GM19395 (cell line): ENCODE measurements around the gene CNTN4.
A peak's percentile ranks its signal among the peaks of the same experiment; 100 is the strongest.

Experiments
- ATAC-seq: cut with Tn5 transposase; IDR thresholded peaks from one replicate; pipeline ENCODE4 v1.9.1; 2021; ENCODE audit warnings: mild to moderate bottlenecking, moderate library complexity; ENCODE audit not compliant: unreplicated experiment

Gene CNTN4

DNA sequence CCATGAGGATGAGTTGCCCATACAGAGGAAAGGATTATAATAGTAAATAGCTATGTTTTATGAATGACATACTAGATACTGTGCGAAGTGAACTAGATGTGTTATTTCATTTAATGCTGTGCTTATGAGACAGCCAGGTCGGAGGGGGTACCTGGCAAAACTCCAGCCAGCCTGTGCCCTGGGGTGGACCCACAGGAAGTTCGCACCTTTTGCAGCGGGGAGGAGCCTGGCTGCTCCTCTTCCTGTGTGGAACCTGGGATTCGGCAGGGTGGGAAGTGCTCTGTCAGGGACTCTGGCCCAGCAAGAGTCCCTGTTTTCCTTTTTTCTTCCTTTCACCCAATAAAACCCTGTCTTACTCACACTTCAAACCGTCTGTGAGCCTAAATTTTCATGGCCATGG lies 559.3 kb downstream of the CNTN4 start:
- no peak for ATAC-seq

DNA sequence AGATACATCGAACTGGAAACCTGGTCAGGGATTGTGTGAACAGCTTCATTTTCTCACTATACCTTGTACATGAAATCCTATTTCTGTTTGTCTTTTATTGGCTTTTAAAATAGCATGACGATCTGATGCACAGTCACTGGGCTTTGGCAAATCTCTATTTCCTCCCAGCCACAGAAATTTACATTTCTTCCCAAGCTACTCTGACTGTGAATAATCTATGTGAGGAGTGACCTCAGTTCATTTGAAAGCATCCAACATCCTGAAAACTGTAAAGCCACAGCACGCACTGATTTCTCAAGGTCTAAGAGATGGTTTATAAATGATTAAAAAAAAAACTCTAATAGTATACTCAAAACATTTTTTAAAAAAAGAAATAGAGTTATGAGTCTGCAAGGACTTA lies 561.2 kb downstream of the CNTN4 start:
- ATAC-seq: no peak

- no peak for ATAC-seq
These were observed 562.4 kb downstream of the CNTN4 start for GRCh38 chr3:2661078-2661477.

GRCh38 chr3:2677501-2677900 lies 578.8 kb downstream of the CNTN4 start:
- ATAC-seq: no peak

DNA sequence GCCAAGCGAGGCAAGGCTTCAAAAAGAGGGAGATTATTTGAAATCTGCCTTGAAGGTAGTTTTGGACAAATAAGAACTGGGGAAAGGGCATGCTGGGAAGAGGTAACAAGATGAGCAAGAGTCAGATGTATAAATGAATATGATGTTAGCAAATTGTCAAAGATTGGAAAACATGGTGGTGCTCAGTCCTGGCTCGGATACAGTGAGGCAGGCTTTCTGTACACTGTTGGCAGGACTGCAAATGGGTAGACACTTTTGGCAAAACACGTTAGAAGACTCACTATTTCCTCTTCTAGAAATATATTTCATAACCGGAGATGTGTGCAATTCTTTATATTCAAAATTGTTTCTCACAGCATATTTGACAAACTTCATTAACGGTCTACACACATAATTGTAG lies 581.6 kb downstream of the CNTN4 start:
- ATAC-seq: no peak

DNA sequence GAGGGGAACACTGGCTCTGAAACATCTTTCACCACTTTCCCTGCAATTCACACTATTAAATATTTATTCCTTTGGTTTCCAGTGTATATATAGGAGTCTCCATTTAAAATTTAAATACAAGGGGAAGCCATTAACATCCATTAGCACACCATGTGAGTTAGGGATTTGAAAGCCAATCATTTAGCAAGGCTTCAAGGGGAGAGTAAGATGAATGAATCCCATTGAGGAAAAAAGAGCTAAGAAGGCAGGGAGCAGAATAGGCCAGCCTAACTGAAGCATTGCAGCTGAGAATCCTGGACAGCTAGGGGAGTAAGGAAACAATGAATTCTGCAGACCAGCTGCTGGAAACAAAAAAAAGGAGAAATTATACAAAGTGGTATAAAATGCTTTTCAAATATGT lies 585.4 kb downstream of the CNTN4 start:
- no peak for ATAC-seq

DNA sequence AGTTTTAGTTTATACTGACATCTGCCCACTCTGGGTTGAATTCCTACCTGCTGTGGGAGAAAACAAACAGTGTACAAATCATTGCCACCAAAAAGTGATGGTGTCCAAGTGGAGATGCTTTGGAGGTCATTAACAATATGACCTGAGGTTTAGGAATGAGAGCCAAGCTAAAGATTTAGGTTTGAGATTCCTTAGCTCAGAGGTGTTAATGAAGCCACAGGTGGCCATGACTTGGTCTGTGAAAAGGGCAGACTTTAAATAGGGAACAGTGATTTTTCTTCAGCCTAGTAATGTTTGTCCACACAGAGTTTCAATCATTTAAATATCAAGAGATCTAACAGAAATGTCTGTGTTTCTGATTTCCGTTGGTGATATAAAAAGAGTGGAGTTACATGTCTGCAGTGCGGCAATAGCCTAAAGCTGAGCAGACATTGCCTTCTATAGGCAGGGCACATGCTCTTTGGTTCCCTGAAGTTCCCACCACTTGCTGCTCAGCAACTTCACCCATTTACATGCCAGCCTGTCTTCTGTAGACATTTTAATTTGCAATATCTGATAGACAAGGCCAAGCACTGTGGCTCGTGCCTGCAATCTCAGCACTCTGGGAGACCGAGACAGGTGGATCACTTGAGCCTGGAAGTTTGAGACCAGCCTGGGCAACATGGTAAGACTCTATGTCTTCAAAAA lies 588.3 kb downstream of the CNTN4 start:
- no peak for ATAC-seq

- no peak for ATAC-seq
These were observed 598.9 kb downstream of the CNTN4 start for GRCh38 chr3:2697589-2697988.

DNA sequence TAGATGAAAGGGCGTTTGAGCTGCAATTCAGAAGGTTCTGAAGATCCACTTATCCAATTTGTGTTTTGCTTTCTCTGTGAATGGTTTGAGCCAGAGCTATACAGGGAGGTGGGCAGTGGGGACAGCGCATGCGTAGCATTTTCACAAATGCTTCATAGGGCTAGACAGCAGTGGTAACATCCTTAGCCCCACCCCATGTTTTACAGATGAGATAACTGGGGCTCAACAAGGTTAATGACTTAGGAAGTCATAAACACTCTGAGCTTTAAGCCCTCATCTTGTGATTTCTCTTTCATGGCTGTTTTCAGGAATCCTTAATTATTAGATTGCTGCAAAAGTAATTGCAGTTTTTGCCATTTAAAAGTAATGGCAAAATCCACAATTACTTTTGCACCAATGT lies 602.8 kb downstream of the CNTN4 start:
- no peak for ATAC-seq

DNA sequence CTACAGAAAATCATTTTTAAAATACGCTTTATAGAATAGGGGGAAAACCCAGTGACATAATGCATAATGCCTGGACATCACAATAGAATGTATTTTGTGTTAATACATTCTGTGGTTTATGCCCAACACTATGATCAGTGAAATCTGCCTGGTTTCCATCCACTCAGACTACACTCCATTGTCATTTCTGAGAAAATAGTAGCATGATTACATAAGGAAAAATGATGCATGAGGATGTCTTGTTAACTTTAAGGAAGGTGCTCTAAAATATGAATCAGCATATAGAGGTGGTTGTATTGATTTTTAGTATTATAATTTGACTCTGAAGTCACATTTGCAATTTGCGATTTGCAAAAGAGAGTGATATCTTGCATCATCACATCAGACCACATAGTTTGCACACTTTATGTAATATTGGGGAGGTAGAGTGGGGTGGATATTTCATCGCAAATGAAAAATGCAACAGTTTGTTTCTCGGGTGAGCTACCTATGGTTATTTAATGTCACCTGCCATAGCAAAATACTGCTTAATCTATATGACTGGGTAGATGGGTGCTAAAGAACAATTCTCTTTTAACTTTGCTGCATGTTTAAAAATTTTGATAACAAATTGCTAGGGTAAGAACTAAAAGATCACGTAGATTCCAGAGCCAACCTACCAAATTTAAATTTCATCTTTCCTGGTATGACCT lies 607.6 kb downstream of the CNTN4 start:
- no peak for ATAC-seq

DNA sequence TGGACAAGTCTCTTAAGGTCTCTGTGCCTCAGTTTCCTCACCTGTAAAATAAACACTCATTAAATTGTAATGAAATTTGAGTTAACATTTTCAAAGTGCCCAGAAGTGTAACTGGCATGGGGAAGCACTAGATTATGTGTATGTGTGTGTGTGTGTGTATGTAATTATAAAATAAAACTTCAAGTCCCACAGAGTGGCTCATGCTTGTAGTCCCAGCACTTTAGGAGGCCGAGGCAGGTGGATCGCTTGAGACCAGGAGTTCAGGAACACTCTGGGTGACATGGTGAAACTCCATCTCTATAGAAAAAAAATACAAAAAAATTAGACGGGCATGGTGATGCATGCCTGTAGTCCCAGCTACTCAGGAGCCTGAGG lies 608.2 kb downstream of the CNTN4 start:
- ATAC-seq: no peak

DNA sequence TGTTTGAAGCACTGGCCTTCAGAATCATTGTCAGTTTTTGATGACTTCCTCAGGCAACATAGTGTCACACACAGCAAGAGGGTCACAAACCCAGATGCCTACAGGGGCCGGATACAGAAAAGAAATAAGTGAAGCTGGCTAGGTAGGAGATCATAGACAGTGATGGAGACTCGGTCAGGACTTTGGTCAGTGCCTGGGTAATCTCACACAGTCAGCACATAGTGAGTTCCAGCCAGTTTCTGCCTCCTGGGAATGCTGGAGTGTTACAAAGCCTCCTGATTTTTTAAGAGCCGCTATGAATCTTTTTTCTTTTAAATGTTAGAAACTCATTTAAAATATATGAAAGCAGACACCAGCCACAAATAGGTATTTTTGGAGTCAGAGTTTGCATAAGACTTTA lies 612.4 kb downstream of the CNTN4 start:
- no peak for ATAC-seq

DNA sequence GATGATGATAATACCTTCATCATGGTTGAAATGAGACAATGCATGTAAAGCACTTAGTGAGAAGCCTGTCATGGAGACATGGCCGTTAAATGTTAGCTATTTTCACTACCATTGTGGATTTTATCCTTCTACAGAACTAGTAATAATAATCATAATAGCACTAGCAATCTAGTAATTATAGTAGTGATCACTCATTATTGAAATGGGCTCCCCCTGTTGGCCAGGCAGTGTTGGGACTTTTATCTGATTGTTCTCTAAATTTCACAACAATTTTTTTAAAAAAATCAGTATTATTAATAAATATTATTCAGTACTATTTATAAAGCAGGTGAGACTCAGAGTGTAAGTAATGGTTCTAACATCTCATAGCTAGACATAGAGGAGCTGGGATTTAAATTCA lies 615.3 kb downstream of the CNTN4 start:
- no peak for ATAC-seq

GRCh38 chr3:2714834-2715233 lies 616.2 kb downstream of the CNTN4 start:
- ATAC-seq: peak; percentile 63

DNA sequence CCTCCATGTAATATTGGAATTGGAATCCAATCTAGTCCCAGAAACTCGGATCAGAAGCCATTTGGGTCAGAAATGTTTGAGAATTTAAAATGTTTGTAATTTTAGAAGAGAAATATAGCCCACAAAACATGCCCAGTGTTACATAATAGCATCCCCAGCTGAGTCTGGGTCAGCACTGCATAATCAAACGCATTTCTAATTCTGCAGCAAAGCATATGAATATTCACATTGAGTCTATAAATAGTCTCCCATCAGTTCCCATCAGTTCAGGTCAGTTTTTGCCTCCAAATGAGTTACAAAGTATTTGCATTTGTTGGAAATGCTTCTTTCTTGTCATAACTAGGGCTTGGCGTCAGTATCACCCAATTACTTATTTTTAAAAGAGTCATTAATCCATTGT lies 628.4 kb downstream of the CNTN4 start:
- no peak for ATAC-seq

DNA sequence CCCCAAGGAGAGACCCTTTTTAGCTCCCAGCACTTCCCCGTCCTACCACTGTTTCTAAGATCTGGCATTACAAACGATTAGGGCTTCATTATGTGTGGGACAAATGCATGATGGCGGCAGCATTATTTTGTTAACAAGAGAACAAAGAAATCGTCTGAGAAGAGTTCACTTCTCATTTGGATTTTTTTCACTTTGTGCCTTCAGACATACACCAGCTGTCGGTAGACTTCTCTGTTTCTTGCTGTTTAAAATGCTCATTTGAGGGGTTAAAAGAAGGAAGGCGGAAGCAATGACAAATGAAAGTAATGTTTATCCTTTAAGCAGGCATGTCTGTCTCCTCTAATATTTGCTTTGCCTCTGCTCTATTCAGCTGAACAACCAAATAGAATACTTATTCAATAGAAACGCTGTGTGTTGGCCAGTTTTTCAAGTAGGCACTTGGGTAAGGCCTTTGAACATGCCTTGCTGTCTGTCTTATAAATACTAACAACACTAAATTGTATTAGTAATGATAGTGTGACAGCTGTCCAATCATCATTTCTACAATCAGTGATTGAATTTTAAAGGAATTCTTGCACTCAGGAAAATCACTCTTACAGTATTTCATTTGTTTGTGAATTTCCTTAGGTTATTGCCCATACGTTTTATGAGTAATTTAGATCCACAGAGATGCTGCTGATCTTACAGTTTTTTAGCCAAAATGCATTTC lies 629.1 kb downstream of the CNTN4 start:
- ATAC-seq: no peak

- ATAC-seq: no peak
These were observed 633.2 kb downstream of the CNTN4 start for GRCh38 chr3:2731843-2732242.

GRCh38 chr3:2735392-2735894 lies 636.8 kb downstream of the CNTN4 start:
- no peak for ATAC-seq

DNA sequence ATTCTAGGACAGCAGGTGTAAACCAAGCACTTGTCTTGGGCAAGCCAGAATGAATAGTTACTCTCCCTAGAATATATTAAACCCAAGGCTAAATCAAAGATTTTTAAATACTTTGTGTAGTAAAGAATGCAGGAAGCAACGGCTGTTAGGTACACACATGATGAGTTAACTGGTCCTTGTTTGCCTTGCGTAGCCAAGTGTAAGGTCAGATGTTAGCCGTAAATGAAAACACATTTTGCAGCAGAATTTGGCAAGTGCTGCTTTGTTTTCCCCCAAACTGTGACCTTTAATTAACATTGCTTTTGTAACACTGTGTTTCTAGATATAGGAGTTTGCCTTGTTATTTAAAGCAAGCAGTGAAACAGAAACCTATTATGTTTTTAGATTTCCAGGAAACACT lies 642.9 kb downstream of the CNTN4 start:
- no peak for ATAC-seq

GRCh38 chr3:2765002-2765579 lies 666.4 kb downstream of the CNTN4 start:
- ATAC-seq: peak; percentile 88

GRCh38 chr3:2770451-2770850 lies 671.8 kb downstream of the CNTN4 start:
- no peak for ATAC-seq

DNA sequence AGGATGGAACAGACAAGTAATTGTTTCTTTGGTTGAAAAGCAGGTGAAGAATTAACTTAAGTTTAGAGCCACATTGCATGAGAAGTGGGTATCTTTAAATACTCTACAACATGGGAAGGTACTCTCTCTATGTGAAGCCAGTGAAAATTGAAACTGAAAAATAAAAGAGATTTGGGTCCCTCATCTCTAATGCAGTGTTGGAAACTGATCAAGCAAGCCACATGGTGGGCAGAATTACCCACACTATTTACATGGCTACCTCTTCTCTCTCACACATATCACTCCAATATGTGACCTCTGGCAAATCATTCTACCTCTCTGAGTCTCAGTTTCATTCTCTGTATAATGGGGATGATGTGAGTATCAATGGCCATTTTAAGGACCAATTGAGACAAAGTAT lies 672.5 kb downstream of the CNTN4 start:
- ATAC-seq: peak; percentile 74
